ENCODE measurements around the gene FARP1. TPM values are rescaled to one million over a fixed set of nuclear protein-coding genes. Genes with fewer than 3 reads are reported as not detected.

FARP1 gene
- polyA plus RNA-seq, 1 of the 3 experiments (the other 2 are of a cell fraction), result 12.0 TPM

DNA sequence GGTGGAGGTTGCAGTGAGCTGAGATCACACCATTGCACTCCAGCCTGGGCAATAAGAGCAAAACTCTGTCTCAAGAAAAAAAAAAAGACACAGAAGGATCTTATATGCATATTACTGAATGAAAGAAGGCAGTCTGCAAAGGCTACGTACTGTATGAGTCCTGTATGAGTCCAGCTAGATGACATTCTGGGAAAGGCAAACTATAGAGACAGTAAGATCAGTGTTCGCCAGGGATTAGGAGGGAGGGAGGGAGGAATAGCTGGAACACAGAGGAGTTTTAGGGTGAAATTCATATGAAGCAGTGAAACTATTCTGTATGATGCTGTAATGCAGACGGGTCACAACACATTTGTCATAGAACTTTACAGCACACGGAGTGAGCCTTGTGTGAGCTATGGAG is 200.1 kb downstream of the FARP1 start:
- TF ChIP-seq, protein P1, sequence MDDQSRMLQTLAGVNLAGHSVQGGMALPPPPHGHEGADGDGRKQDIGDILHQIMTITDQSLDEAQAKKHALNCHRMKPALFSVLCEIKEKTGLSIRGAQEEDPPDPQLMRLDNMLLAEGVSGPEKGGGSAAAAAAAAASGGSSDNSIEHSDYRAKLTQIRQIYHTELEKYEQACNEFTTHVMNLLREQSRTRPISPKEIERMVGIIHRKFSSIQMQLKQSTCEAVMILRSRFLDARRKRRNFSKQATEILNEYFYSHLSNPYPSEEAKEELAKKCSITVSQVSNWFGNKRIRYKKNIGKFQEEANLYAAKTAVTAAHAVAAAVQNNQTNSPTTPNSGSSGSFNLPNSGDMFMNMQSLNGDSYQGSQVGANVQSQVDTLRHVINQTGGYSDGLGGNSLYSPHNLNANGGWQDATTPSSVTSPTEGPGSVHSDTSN (IDR thresholded peaks at IDR 0.05), result no peak
- TF ChIP-seq EZH2phosphoT487 (IDR thresholded peaks at IDR 0.05; ENCODE audit: borderline replicate concordance, low read depth) (no peak), RCOR1 (IDR thresholded peaks at IDR 0.05; ENCODE audit: low read length) (no peak), RXRA (IDR thresholded peaks at IDR 0.05; ENCODE audit: borderline replicate concordance, low read depth) (no peak), GATA2 (CRISPR knock-in tag; IDR thresholded peaks at IDR 0.05) (no peak), FOXJ3 (CRISPR knock-in tag; IDR thresholded peaks at IDR 0.05) (no peak), RAD21 (IDR thresholded peaks at IDR 0.05; ENCODE audit: low read length) (no peak), ELF1 (IDR thresholded peaks at IDR 0.05) (no peak), FOSL2 (IDR thresholded peaks at IDR 0.05; ENCODE audit: borderline replicate concordance, low read depth) (no peak), MXI1 (IDR thresholded peaks at IDR 0.05; ENCODE audit: low read depth, low read length) (no peak), NRF1 (IDR thresholded peaks at IDR 0.05; ENCODE audit: low read depth, low read length) (no peak)
- H4K20me1 ChIP-seq (ENCODE audit: insufficient read depth), result no peaks in the 10 kb centered on the region
- H3K4me3 ChIP-seq (ENCODE audit: low read depth in 2 of 2, low read length in 1 of 2), result no peak overlapping the region
- H3K27me3 ChIP-seq (ENCODE audit: insufficient read depth), result no peaks in the 10 kb centered on the region
- ChIA-PET POLR2A (no interaction called here), CTCF (interaction anchor here (0.7 to 1.1 kb wide), 2 partner anchors 18 to 35 kb away, joined by 3 read pairs; no protein-coding TSS in a partner anchor)
- H3K4me1 ChIP-seq (ENCODE audit: control insufficient read depth in 1 of 2, insufficient read depth in 2 of 2, low read depth in 1 of 2, low read length in 1 of 2), result peaks cover 0 to 10% of the 10 kb centered on the region in 2 experiments; a peak in 1 of 4 replicates
- no peaks in the 10 kb centered on the region for H3K9me2 ChIP-seq
- H3K9me3 ChIP-seq, result no peaks in the 10 kb centered on the region
- H2AFZ ChIP-seq (ENCODE audit: low read depth), result no peak overlapping the region
- no peak for DNase-seq
- no peak overlapping the region for H3K9ac ChIP-seq
- H3F3A ChIP-seq (replicated peaks; ENCODE audit: insufficient read depth), result no peaks in the 10 kb centered on the region
- no peaks in the 10 kb centered on the region for H3K36me3 ChIP-seq (replicated peaks in 1 of 2; ENCODE audit: control insufficient read depth in 1 of 2, insufficient read depth in 2 of 2, low read length in 1 of 2)
- 89% methylated on average over 4 of the region's 4 CpGs for WGBS (ENCODE audit: low lambda C conversion rate)
- H3K4me2 ChIP-seq, result no peak overlapping the region
- H3K27ac ChIP-seq (ENCODE audit: low read depth in 2 of 2, low read length in 1 of 2), result no peak overlapping the region
- no peaks in the 10 kb centered on the region; the same call in 1 of the 2 replicates for H3K79me2 ChIP-seq (ENCODE audit: insufficient read depth)

DNA sequence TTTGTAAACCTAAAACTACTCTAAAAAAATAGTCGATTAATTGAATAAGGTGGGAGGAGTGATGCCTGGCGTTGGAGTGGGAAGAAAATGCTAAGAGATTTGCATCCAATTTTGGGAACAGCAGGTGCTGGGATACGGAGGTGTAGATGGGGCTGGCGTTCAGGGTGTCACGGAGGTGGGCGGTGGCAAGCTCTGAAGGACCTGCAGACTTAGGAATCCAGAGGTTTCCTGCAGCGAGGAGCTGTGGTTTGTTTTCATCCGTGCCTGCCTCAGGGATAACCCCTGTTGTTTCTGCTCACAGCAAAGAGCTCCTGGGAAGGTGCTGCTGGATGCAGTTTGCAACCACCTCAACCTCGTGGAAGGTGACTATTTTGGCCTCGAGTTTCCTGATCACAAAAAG is 200.6 kb downstream of the FARP1 start:
- Histone ChIP-seq H3K36me3 (replicated peaks in 1 of 2; ENCODE audit: control insufficient read depth in 1 of 2, insufficient read depth in 2 of 2, low read length in 1 of 2) (no peaks in the 10 kb centered on the region), H2AFZ (ENCODE audit: low read depth) (no peak overlapping the region), H3K4me3 (ENCODE audit: low read depth in 2 of 2, low read length in 1 of 2) (no peak overlapping the region), H3K9me2 (no peaks in the 10 kb centered on the region), H3K27me3 (ENCODE audit: insufficient read depth) (no peaks in the 10 kb centered on the region), H4K20me1 (ENCODE audit: insufficient read depth) (no peaks in the 10 kb centered on the region), H3K79me2 (ENCODE audit: insufficient read depth) (no peaks in the 10 kb centered on the region; the same call in 1 of the 2 replicates), H3K27ac (ENCODE audit: low read depth in 2 of 2, low read length in 1 of 2) (no peak overlapping the region), H3K9me3 (no peaks in the 10 kb centered on the region), H3K9ac (no peak overlapping the region), H3F3A (replicated peaks; ENCODE audit: insufficient read depth) (no peaks in the 10 kb centered on the region), H3K4me1 (ENCODE audit: control insufficient read depth in 1 of 2, insufficient read depth in 2 of 2, low read depth in 1 of 2, low read length in 1 of 2) (peaks cover 0 to 10% of the 10 kb centered on the region in 2 experiments; a peak in 1 of 4 replicates), H3K4me2 (no peak overlapping the region)
- ChIA-PET CTCF (interaction anchor here (0.7 to 1.1 kb wide), 2 partner anchors 17 to 35 kb away, joined by 3 read pairs; no protein-coding TSS in a partner anchor), POLR2A (no interaction called here)
- no peak for DNase-seq
- 88% methylated on average over 10 of the region's 10 CpGs for WGBS (ENCODE audit: low lambda C conversion rate)
- TF ChIP-seq, protein P2, sequence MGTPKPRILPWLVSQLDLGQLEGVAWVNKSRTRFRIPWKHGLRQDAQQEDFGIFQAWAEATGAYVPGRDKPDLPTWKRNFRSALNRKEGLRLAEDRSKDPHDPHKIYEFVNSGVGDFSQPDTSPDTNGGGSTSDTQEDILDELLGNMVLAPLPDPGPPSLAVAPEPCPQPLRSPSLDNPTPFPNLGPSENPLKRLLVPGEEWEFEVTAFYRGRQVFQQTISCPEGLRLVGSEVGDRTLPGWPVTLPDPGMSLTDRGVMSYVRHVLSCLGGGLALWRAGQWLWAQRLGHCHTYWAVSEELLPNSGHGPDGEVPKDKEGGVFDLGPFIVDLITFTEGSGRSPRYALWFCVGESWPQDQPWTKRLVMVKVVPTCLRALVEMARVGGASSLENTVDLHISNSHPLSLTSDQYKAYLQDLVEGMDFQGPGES (IDR thresholded peaks at IDR 0.05; ENCODE audit: low read depth, low read length), result no peak
- no peak for TF ChIP-seq TEAD4 (IDR thresholded peaks at IDR 0.05; ENCODE audit: borderline replicate concordance, insufficient read depth)
- no peak for TF ChIP-seq GATA2 (CRISPR knock-in tag; IDR thresholded peaks at IDR 0.05)
- no peak for TF ChIP-seq POLR2AphosphoS5 (IDR thresholded peaks at IDR 0.05; ENCODE audit: low read depth, low read length)
- no peak for TF ChIP-seq ELF1 (IDR thresholded peaks at IDR 0.05)
- TF ChIP-seq EZH2phosphoT487 (IDR thresholded peaks at IDR 0.05; ENCODE audit: borderline replicate concordance, low read depth), result no peak
- no peak for TF ChIP-seq SMC3 (IDR thresholded peaks at IDR 0.05; ENCODE audit: low read depth, low read length)
